Spleen (tissue), 11 donors: ENCODE data around the gene FOXJ1. TPM values are rescaled to one million over a fixed set of nuclear protein-coding genes. Genes with fewer than 3 reads are reported as not detected.

Experiments used
- DNase-seq: peaks from one replicate; pipeline ENCODE4 v3.0.0-alpha.2; 2020
- H3K27ac ChIP-seq, 8 donors: fragments of 200-600 bp; sonication (generic) in 7 of 8; 1 replicate in 4 of 8; 2 replicates in 4 of 8; pipeline versions ENCODE4 v1.5.0 to v1.8.0; 2016 to 2021; ENCODE audit warnings: inconsistent platforms in 4 of 8, mild to moderate bottlenecking in 4 of 8, moderate library complexity in 1 of 8
- H3K27me3 ChIP-seq, 7 donors: fragments of 200-600 bp; sonication (generic) in 6 of 7; replicated peaks in 1 of 7; 1 replicate in 4 of 7; 2 replicates in 3 of 7; pipeline versions ENCODE4 v1.5.0 to v1.8.0; 2016 to 2021; ENCODE audit warnings: inconsistent platforms in 3 of 7, mild to moderate bottlenecking in 1 of 7
- H3K36me3 ChIP-seq, 6 donors: fragments of 200-600 bp; sonication (generic) in 5 of 6; 1 replicate in 4 of 6; 2 replicates in 2 of 6; pipeline versions ENCODE4 v1.5.0 to v1.8.0; 2016 to 2021; ENCODE audit warnings: inconsistent platforms in 2 of 6
- H3K4me1 ChIP-seq, 6 donors: fragments of 200-600 bp; sonication (generic) in 5 of 6; 1 replicate in 3 of 6; 2 replicates in 3 of 6; pipeline versions ENCODE4 v1.5.0 to v1.8.0; 2016 to 2021; ENCODE audit warnings: inconsistent platforms in 3 of 6
- H3K4me3 ChIP-seq, 8 donors: fragments of 200-600 bp; sonication (generic) in 7 of 8; 1 replicate in 4 of 8; 2 replicates in 4 of 8; pipeline versions ENCODE4 v1.5.0 to v1.8.0; 2016 to 2021; ENCODE audit warnings: inconsistent platforms in 4 of 8, mild to moderate bottlenecking in 4 of 8, moderate library complexity in 2 of 8
- H3K9me3 ChIP-seq, 8 donors: fragments of 200-600 bp; sonication (generic) in 7 of 8; 1 replicate in 4 of 8; 2 replicates in 4 of 8; pipeline versions ENCODE4 v1.5.0 to v1.8.0; 2016 to 2021; ENCODE audit warnings: inconsistent platforms in 4 of 8
- POLR2A ChIP-seq, 3 donors: fragments of 450-650 bp; IDR thresholded peaks; one replicate each; pipeline ENCODE4 v1.5.1; 2017; ENCODE audit warnings: antibody characterized with exemption in 3 of 3, mild to moderate bottlenecking in 1 of 3
- POLR2AphosphoS5 ChIP-seq, 3 donors: sonication (generic); formaldehyde crosslinking; IDR thresholded peaks; one replicate each; pipeline ENCODE4 v1.5.1; 2017; ENCODE audit warnings: antibody characterized with exemption in 3 of 3
- WGBS, 5 donors: extraction: QIAGEN DNeasy Blood & Tissue Kit in 3 of 5; methylation state at CpG; one replicate each; pipeline versions ENCODE4 v1.1.5 to v1.1.7; 2013 to 2018; 5-methylcytosine and 5-hydroxymethylcytosine counted together
- intact Hi-C: fragments of 100-400 bp; cut with DNase I; formaldehyde crosslinking; loops from one replicate; pipeline ENCODE4 v1.15.0; 2023; ENCODE audit warnings: low total_unique reads
- polyA plus RNA-seq, 3 donors: library from polyadenylated mRNA; stranded (reverse); fragments of 200-250 nt; gene quantifications; one replicate each; pipeline ENCODE4 v1.2.1, GENCODE V29; 2013
- total RNA-seq, 7 donors: library from RNA; depleted of rRNA in 3 of 7; stranded (reverse); fragments of >200 nt in 3 of 7; fragmentation: NEBNext Ultra II Directional in 4 of 7; extraction: Animal tissue kit (Norgen Biotek cat#: 25700) in 4 of 7; gene quantifications; one replicate each; pipeline versions ENCODE4 v1.1.0 to v1.2.1, GENCODE V29; 2016 to 2021
- TF ChIP-seq, protein P1 (sequence below), 11 experiments: fragments of 200-600 bp in 7 of 11; fragments of 450-650 bp in 4 of 11; sonication (generic) in 4 of 11; IDR thresholded peaks in 8 of 11; conservative IDR thresholded peaks in 3 of 11; 1 replicate in 7 of 11; 2 replicates in 4 of 11; pipeline versions ENCODE4 v1.4.0 to v1.8.0; 2016 to 2021; ENCODE audit warnings: antibody characterized with exemption in 11 of 11, inconsistent platforms in 4 of 11, mild to moderate bottlenecking in 1 of 11
- donor health status: healthy with polysubstance abuse.
- donor health status: DM: no; HTN: no; CAD: no; lungs with moderate emphysema.
- donor health status: DM: no; HTN: no; CAD: no.
- donor health status: Bipolar disorder and iron deficiency.
- donor health status: healthy.
- donor health status: DM: no; HTN: no; CAD: no.
- donor health status: DM: yes; HTN: yes; CAD: no.

FOXJ1 gene
- total and polyA plus RNA-seq, 10 donors = 0.05 to 0.13 TPM; not detected in 8

DNA sequence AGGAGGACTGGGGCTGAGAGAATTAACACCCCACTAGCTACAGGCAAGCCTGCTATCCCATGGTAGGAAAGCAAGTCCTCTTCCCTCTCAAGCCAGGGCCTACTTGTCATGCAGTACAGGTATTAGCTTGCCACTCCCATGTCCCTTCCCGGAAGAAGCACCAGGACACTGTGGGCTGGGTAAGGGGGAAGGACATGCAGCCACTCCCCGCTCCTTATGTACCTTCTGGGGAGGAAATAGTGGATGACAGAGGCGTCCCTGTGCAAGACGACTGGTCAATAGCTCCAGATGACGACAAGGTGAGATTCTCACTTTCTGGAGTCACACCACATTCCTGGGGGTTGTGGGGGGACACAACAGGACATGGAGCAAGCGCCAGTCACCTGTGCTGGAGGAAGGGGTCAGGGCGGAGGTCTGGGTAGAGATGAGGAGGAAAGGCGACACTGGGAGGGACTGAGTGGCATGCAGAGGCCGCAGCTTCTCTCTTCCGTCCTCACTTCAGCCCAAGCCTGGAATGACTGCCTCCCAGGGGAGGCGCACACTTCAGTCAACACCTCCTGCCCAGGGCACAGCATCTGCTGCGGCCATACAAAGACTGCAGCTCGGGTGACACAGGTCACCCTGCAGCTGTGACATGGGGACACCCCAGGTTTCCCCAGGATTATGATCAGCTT lies 15.1 kb upstream of the FOXJ1 start:
- Histone ChIP-seq H3K36me3 (peaks cover 0 to 3% (median 0%) of the 10 kb centered on the region in 6 donors), H3K27me3 (no peaks in the 10 kb centered on the region), H3K4me1 (no peaks in the 10 kb centered on the region), H3K27ac (no peak overlapping the region), H3K9me3 (no peaks in the 10 kb centered on the region), H3K4me3 (no peak overlapping the region)
- WGBS, 5 donors = 75 to 86% (median 80%) methylated on average over 12 to 13 of the region's 13 CpGs
- TF ChIP-seq POLR2AphosphoS5 (IDR thresholded peaks at IDR 0.05) (no peak), POLR2A (IDR thresholded peaks at IDR 0.05) (no peak)
- TF ChIP-seq, protein P1, sequence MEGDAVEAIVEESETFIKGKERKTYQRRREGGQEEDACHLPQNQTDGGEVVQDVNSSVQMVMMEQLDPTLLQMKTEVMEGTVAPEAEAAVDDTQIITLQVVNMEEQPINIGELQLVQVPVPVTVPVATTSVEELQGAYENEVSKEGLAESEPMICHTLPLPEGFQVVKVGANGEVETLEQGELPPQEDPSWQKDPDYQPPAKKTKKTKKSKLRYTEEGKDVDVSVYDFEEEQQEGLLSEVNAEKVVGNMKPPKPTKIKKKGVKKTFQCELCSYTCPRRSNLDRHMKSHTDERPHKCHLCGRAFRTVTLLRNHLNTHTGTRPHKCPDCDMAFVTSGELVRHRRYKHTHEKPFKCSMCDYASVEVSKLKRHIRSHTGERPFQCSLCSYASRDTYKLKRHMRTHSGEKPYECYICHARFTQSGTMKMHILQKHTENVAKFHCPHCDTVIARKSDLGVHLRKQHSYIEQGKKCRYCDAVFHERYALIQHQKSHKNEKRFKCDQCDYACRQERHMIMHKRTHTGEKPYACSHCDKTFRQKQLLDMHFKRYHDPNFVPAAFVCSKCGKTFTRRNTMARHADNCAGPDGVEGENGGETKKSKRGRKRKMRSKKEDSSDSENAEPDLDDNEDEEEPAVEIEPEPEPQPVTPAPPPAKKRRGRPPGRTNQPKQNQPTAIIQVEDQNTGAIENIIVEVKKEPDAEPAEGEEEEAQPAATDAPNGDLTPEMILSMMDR (IDR thresholded peaks at IDR 0.05 in 8 of 11, conservative IDR thresholded peaks at IDR 0.05 in 3 of 11) = no peak
- intact Hi-C loops = no loop called here
- no peak for DNase-seq

GRCh38 chr17:76154936-76155845 lies 14.1 kb upstream of the FOXJ1 start:
- TF ChIP-seq POLR2A (IDR thresholded peaks at IDR 0.05) = no peak
- no peak for TF ChIP-seq POLR2AphosphoS5 (IDR thresholded peaks at IDR 0.05)
- TF ChIP-seq, protein P1 (IDR thresholded peaks at IDR 0.05 in 8 of 11, conservative IDR thresholded peaks at IDR 0.05 in 3 of 11) = no peak
- WGBS, 5 donors = 81 to 89% (median 85%) methylated on average over 7 to 10 of the region's 10 CpGs
- Histone ChIP-seq H3K36me3 (peaks cover 0 to 3% (median 0%) of the 10 kb centered on the region in 6 donors), H3K4me1 (no peaks in the 10 kb centered on the region), H3K9me3 (no peaks in the 10 kb centered on the region), H3K4me3 (no peak overlapping the region), H3K27ac (no peak overlapping the region), H3K27me3 (no peaks in the 10 kb centered on the region)
- intact Hi-C loops = no loop called here
- no peak for DNase-seq

DNA sequence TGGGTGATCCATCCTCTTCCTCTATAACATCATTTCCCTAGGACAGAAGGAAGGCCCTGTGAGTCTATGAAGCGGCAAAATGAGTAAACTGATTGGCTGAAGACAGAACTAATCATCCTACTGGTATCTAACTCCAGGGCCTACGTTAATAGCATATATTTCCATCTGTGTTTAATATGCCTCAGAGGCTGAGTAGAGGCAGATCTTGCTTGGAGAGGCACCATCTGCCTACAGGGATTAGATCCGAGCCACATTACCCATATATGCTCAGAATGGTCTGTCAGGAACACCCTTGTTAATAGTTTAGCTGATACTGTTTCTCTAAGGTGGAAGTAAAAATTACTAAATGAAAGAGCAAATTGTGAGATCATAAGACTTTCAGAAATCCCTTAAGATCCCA lies 13.2 kb upstream of the FOXJ1 start:
- no peak overlapping the region for H3K4me3 ChIP-seq
- peaks cover 0 to 3% (median 0%) of the 10 kb centered on the region in 6 donors for H3K36me3 ChIP-seq
- no peaks in the 10 kb centered on the region for H3K4me1 ChIP-seq
- 85 to 95% (median 93%) methylated on average over 3 of the region's 3 CpGs for WGBS, 5 donors
- intact Hi-C loops = no loop called here
- no peak for TF ChIP-seq POLR2AphosphoS5 (IDR thresholded peaks at IDR 0.05)
- TF ChIP-seq POLR2A (IDR thresholded peaks at IDR 0.05) = no peak
- TF ChIP-seq, protein P1 (IDR thresholded peaks at IDR 0.05 in 8 of 11, conservative IDR thresholded peaks at IDR 0.05 in 3 of 11) = no peak
- no peak for DNase-seq
- H3K9me3 ChIP-seq = no peaks in the 10 kb centered on the region
- H3K27me3 ChIP-seq = no peaks in the 10 kb centered on the region
- no peak overlapping the region for H3K27ac ChIP-seq

- intact Hi-C loops = no loop called here
- peaks cover 0 to 3% (median 0%) of the 10 kb centered on the region in 6 donors for H3K36me3 ChIP-seq
- no peak for TF ChIP-seq POLR2A (IDR thresholded peaks at IDR 0.05)
- TF ChIP-seq, protein P1 (IDR thresholded peaks at IDR 0.05 in 8 of 11, conservative IDR thresholded peaks at IDR 0.05 in 3 of 11) = no peak
- TF ChIP-seq POLR2AphosphoS5 (IDR thresholded peaks at IDR 0.05) = no peak
- H3K4me3 ChIP-seq = no peak overlapping the region
- no peaks in the 10 kb centered on the region for H3K9me3 ChIP-seq
- 76 to 92% (median 82%) methylated on average over 5 of the region's 5 CpGs for WGBS, 5 donors
- H3K4me1 ChIP-seq = no peaks in the 10 kb centered on the region
- peak; percentile 32 for DNase-seq
- no peaks in the 10 kb centered on the region for H3K27me3 ChIP-seq
- H3K27ac ChIP-seq = no peak overlapping the region
Measured at GRCh38 chr17:76153640-76154039, 12.6 kb upstream of the FOXJ1 start.
